ENCODE data around the gene CNTNAP2. TPM values are rescaled to one million over a fixed set of nuclear protein-coding genes. Genes with fewer than 3 reads are reported as not detected.

CNTNAP2 gene
- total and polyA plus RNA-seq, 7 donors, result 0.60 to 2.4 (median 1.7) TPM

DNA sequence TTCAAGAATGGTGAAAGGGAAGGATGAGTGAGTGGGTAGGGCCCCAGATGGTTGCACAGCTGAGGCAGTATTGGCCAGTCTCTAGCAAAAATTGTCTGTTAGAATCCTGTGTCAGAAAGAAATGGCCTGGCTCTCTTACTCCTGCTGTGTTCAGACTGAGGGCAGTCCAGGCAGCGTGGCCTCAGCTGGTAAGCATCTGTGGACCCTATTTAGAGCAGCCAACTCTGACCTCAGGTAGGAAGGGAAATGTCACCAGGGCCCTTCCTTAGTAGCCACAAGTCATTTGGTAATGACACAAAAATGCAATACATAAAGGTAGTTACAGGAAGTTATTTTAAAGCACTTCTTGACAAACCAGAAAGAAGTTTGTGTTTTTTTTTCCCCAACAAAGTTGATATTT lies 1194.7 kb downstream of the CNTNAP2 start:
- no peaks in the 10 kb centered on the region for H3K27me3 ChIP-seq
- no peaks in the 10 kb centered on the region for H3K36me3 ChIP-seq
- H3K27ac ChIP-seq, result no peak overlapping the region
- no peak for DNase-seq
- intact Hi-C loops (cut with DNase I), result no loop called here
- TF ChIP-seq EP300 (IDR thresholded peaks at IDR 0.05) (no peak), POLR2AphosphoS5 (IDR thresholded peaks at IDR 0.05) (no peak), POLR2A (IDR thresholded peaks at IDR 0.05) (no peak)
- TF ChIP-seq, protein P1, sequence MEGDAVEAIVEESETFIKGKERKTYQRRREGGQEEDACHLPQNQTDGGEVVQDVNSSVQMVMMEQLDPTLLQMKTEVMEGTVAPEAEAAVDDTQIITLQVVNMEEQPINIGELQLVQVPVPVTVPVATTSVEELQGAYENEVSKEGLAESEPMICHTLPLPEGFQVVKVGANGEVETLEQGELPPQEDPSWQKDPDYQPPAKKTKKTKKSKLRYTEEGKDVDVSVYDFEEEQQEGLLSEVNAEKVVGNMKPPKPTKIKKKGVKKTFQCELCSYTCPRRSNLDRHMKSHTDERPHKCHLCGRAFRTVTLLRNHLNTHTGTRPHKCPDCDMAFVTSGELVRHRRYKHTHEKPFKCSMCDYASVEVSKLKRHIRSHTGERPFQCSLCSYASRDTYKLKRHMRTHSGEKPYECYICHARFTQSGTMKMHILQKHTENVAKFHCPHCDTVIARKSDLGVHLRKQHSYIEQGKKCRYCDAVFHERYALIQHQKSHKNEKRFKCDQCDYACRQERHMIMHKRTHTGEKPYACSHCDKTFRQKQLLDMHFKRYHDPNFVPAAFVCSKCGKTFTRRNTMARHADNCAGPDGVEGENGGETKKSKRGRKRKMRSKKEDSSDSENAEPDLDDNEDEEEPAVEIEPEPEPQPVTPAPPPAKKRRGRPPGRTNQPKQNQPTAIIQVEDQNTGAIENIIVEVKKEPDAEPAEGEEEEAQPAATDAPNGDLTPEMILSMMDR (IDR thresholded peaks at IDR 0.05), result no peak
- H3K9me3 ChIP-seq, result no peaks in the 10 kb centered on the region
- H3K4me3 ChIP-seq, result no peak overlapping the region
- WGBS, 2 donors, result 31 to 59% methylated on average over 1 of the region's 1 CpG
- H3K4me1 ChIP-seq, result no peaks in the 10 kb centered on the region

DNA sequence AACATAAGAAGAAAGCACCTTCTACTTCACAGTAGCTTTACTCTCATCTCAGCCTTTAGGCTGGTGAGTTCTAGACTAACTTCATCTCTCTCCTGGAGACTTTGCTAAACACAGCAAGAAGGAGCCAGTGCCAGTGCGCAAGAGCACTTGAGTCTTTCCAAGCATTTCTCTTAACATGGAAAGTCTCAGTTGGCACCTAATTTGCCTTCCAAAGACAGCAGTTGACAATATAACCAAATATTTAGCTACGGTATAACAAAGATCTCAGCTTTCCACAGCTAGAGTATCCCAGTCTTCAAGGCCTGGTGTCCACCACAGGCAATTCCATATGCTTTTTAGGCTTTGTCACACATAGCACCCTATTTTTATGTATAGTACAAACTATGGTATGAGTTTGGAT lies 1204.9 kb downstream of the CNTNAP2 start:
- no peak for TF ChIP-seq POLR2AphosphoS5 (IDR thresholded peaks at IDR 0.05)
- no peak for TF ChIP-seq EP300 (IDR thresholded peaks at IDR 0.05)
- no peak for TF ChIP-seq POLR2A (IDR thresholded peaks at IDR 0.05)
- TF ChIP-seq, protein P1 (IDR thresholded peaks at IDR 0.05), result no peak
- H3K27ac ChIP-seq, result no peak overlapping the region
- H3K36me3 ChIP-seq, result no peaks in the 10 kb centered on the region
- no peaks in the 10 kb centered on the region for H3K27me3 ChIP-seq
- intact Hi-C loops (cut with DNase I), result no loop called here
- WGBS, 2 donors, result 94 to 98% methylated on average over 2 of the region's 2 CpGs
- no peak overlapping the region for H3K4me3 ChIP-seq
- H3K9me3 ChIP-seq, result peaks cover 0 to 2% (median 0%) of the 10 kb centered on the region in 4 donors
- no peaks in the 10 kb centered on the region for H3K4me1 ChIP-seq
- no peak for DNase-seq

DNA sequence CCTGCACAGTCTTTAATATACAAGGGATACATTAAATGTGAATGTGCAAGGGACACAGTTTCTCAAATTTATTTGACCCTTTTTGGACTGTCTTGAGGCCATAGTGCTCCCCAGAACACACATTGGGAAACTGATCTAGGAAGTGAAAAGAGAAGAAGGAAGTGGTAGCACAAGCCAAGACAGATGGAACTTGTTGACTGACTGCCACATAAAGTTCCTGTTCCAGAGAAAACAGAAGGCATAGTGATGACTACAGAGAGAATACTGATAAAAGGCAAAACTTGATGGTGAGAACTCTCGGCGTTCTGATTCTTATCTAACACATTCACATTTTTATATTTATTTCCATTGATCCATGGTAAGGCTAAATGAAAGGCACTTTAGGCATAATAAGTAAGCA lies 1216.4 kb downstream of the CNTNAP2 start:
- DNase-seq, result no peak
- no peak overlapping the region for H3K27ac ChIP-seq
- H3K36me3 ChIP-seq, result no peaks in the 10 kb centered on the region
- H3K4me1 ChIP-seq, result no peaks in the 10 kb centered on the region
- no peaks in the 10 kb centered on the region for H3K9me3 ChIP-seq
- H3K4me3 ChIP-seq, result no peak overlapping the region
- 43 to 65% methylated on average over 2 of the region's 2 CpGs for WGBS, 2 donors
- intact Hi-C loops (cut with DNase I), result no loop called here
- TF ChIP-seq POLR2AphosphoS5 (IDR thresholded peaks at IDR 0.05), result no peak
- TF ChIP-seq, protein P1 (IDR thresholded peaks at IDR 0.05), result no peak
- no peak for TF ChIP-seq POLR2A (IDR thresholded peaks at IDR 0.05)
- no peak for TF ChIP-seq EP300 (IDR thresholded peaks at IDR 0.05)
- H3K27me3 ChIP-seq, result no peaks in the 10 kb centered on the region

DNA sequence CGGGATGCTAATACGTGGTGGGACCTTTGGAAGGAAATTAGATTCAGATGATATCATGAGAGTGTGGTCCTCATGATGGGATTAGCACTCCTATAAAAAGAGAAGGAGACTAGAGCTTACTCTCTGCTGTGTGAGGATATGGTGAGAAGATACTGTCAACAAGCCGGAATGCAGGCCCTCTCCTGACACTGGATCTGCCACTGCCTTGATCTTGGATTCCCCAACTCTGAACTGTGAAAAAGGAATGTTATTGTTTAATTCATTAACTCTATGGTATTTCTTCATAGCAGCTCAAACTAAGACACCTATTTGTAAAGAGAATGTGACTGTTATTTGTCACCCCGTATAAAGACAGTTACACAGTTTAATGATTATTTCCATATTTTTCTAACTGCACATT lies 1246.5 kb downstream of the CNTNAP2 start:
- no peaks in the 10 kb centered on the region for H3K4me1 ChIP-seq
- WGBS, 2 donors, result 77 to 81% methylated on average over 4 of the region's 4 CpGs
- H3K9me3 ChIP-seq, result no peaks in the 10 kb centered on the region
- no peak overlapping the region for H3K4me3 ChIP-seq
- no peaks in the 10 kb centered on the region for H3K27me3 ChIP-seq
- TF ChIP-seq EP300 (IDR thresholded peaks at IDR 0.05) (no peak), POLR2AphosphoS5 (IDR thresholded peaks at IDR 0.05) (no peak), POLR2A (IDR thresholded peaks at IDR 0.05) (no peak)
- TF ChIP-seq, protein P1 (IDR thresholded peaks at IDR 0.05), result no peak
- no peak for DNase-seq
- no peak overlapping the region for H3K27ac ChIP-seq
- intact Hi-C loops (cut with DNase I), result no loop called here
- no peaks in the 10 kb centered on the region for H3K36me3 ChIP-seq

DNA sequence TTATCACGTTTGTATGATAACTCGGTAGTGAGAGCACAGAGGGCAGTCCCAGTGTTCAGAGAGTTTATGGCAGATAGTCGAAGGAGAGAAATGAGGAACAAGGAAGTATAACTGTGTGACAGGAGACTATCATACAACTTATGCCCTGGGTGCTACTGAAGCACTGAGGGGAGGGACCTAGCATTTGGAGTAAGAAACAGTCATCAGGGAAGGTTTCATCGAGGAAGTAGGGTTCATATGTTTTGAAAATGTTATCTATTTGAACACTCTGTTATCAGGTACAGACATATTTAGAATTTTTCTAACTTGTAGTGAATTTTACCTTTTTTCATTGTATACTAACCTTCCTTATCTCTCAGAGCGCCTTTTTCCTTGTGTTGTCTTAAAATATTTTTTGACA lies 1259.6 kb downstream of the CNTNAP2 start:
- H3K4me3 ChIP-seq, result no peak overlapping the region
- intact Hi-C loops (cut with DNase I), result no loop called here
- TF ChIP-seq, protein P1 (IDR thresholded peaks at IDR 0.05), result no peak
- TF ChIP-seq POLR2A (IDR thresholded peaks at IDR 0.05) (no peak), EP300 (IDR thresholded peaks at IDR 0.05) (no peak), POLR2AphosphoS5 (IDR thresholded peaks at IDR 0.05) (no peak)
- no peak for DNase-seq
- no peaks in the 10 kb centered on the region for H3K27me3 ChIP-seq
- no peaks in the 10 kb centered on the region for H3K36me3 ChIP-seq
- H3K4me1 ChIP-seq, result no peaks in the 10 kb centered on the region
- no peaks in the 10 kb centered on the region for H3K9me3 ChIP-seq
- no peak overlapping the region for H3K27ac ChIP-seq
- WGBS, 2 donors, result 56 to 83% methylated on average over 5 of the region's 5 CpGs
